ENCODE results near the gene PPP1R9B.

Gene PPP1R9B

GRCh38 chr17:50143461-50144176 lies 6.9 kb downstream of the PPP1R9B start:
- DNase-seq (ENCODE audit: low read depth in 2 of 2): no peak

DNA sequence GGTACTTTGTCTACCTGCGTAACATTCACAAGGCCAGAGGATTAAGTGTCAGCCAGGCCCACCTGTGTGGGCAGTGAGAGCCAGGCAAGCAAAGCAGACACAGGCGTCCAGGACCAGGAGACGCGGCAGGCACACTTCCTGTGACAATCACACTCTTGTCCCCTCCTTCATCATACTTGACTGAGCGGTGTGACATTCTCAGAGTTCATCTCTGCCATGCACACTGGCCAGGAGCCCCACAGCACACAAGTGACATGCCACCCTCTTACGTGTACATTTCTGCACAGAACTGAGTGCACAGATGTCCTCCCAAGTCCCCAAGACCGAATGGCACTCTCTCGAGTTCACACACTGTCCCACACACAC lies 8.7 kb downstream of the PPP1R9B start:
- no peak for DNase-seq (ENCODE audit: low read depth in 2 of 2)

GRCh38 chr17:50141026-50141744 lies 9.3 kb downstream of the PPP1R9B start:
- no peak for DNase-seq (ENCODE audit: low read depth in 2 of 2)

GRCh38 chr17:50139950-50140885 lies 10.3 kb downstream of the PPP1R9B start:
- peak; percentile 63 to 78 for DNase-seq (ENCODE audit: low read depth in 2 of 2)

DNA sequence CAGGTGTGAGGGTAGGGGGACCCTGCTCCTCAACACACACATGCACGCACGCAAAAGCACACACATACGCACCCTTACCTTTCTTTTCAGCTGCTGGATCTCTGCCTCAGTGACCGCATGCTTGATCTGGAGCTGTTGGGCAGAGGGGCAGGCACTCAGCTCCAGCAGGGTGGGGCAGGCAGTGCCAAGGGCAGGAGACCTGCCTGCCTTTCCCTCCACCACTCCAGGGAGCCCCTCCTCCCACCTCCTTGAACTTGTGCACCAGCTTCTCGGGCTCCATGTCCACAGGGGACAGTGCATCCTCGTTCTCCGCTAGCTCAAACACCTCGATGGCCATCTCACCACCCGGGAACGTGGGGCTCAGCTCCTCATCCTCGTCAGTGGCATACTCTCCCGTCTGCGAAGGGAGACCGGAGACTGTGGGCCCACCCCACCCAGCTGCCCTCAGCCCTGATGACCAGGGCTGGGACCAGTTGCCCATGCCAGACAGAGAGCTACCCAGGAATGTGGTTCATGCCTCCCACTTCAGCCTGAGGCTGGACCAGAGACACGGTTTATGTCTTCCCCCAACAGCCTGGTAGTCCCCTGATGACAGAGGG lies 11.2 kb downstream of the PPP1R9B start:
- no peak for DNase-seq (ENCODE audit: low read depth in 2 of 2)

GRCh38 chr17:50137042-50137441 lies 13.4 kb downstream of the PPP1R9B start:
- no peak for DNase-seq (ENCODE audit: low read depth in 2 of 2)

DNA sequence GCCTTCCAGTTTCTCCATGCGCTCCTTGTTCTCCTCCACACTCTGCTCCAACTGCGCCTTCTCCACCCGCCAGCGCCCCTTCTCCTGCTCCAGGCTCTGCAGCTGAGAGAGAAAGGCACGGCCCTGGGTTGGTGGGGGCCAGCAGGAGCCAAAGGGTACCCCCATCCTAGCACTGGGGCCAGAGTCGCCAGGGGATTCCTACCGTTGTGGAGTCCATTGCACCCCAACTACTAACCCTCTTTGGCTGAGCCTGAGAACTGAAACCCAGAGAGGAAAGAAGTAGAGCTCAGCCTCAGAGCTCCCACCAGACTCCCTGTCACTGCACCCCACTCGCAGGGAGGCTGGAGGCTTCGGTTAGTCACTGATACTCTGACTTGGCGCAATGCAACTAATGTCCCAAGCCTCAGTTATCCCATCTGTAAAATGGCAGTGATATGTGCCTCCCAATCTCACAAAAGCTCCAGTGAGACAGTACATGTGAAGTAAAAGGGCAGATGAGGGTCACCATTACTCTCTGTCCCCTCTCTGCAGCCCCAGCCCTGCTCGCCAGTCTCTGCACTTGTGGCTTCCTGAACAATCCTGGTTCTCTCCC lies 14.3 kb downstream of the PPP1R9B start:
- no peak for DNase-seq (ENCODE audit: low read depth in 2 of 2)

DNA sequence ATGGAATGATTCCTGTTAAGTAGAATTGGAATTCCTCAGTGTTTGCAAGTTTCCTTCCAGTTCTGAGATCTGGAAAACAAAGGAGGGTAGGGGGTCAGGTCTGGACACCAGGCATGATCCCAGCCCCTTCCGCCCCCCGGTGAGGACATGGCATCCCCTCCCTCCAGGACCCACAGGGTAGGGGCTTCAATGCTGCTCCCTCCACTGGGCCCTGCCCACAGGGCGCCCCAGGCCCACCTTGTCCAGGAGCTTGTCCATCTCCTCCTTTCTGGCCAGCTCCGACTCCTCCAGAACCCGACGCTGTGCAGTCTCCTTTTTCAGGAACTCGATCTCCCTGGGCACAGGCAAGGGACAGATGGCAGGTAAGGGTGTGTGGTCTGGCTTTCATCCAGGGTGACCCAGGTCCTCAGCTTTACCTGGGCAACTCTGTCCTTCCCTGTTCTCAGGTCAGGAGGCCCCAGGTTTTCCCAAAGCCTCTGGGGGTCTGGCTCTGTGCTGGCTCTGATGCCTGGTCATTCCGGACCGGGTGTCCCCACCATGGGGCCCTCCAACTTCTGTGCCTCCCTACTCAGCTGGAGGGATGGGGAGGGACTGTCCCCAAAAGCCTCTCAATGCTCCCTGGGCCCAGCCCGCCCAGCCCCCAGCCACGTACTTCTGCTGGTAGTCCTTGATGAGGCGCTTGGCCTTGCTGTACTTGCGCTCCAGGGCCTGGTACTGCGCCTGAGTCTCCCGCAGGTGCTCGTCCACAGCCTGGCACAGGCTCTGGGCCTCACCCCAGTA lies 15.0 kb downstream of the PPP1R9B start:
- DNase-seq (ENCODE audit: low read depth in 2 of 2): no peak

GRCh38 chr17:50134206-50135110 lies 16.0 kb downstream of the PPP1R9B start:
- DNase-seq (ENCODE audit: low read depth in 2 of 2): no peak

GRCh38 chr17:50133769-50134099 lies 16.7 kb downstream of the PPP1R9B start:
- DNase-seq (ENCODE audit: low read depth in 2 of 2): no peak

- DNase-seq (ENCODE audit: low read depth in 2 of 2): no peak
Observed at GRCh38 chr17:50133028-50133768, 17.3 kb downstream of the PPP1R9B start.

DNA sequence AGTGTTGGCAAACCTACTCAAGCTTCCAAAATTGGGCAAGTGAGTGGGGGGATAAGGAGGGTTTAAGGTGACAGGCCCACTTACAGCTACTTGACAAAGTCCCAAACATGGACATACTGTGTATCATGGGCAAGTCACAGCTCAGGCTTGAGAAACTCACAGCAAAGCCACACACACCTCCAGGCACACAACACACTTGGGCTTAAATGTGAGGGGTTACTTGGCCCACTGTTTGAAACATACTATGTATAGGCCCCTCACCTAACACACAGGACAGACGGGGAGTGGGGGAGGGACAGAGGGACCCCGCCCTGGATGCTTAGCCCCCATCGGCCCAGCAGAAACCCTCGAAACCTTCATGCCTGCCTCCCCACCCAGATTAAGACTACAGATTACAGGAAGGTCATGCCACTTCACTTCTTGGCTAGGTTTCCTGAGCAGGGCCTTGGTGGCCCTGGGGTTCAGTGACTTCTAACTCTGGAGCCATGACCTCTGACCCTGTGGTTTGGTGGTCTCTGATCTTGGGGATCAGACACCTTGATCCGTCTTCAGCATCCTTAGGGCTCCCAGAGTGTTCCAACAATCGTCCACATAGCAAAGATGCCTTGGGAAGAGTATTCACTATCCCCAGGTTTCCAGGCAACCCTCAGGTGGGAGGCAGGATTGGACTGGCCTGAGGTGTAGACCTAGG lies 18.2 kb downstream of the PPP1R9B start:
- no peak for DNase-seq (ENCODE audit: low read depth in 2 of 2)

- DNase-seq (ENCODE audit: low read depth in 2 of 2): no peak
Observed at GRCh38 chr17:50130559-50131305, 19.7 kb downstream of the PPP1R9B start.

- DNase-seq (ENCODE audit: low read depth in 2 of 2): no peak
Observed at GRCh38 chr17:50129728-50130558, 20.5 kb downstream of the PPP1R9B start, which contains the start of gene SAMD14. TSS of gene SAMD14 (minus strand) at chr17:50130160. CDS start at chr17:50124959, 5,201 bp downstream.

DNA sequence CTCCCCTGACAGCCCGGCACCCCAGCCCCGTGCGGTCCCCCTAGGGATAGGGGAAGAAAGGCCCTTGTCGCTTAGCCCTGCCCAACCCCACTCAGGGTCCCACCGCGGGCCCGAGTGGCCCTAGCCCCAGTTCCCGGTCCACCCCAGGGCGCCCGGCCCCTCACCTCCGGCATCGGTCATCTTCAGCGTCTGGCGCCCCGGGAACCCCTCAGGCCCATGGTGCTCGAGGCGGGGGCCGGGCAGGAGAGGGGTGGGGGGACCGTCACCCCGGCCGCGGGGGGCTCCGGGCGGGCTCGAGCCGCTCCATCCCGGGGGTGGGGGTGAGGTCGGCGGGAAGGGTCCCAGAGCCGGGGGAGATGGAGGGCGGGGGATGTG lies 21.1 kb downstream of the PPP1R9B start:
- DNase-seq (ENCODE audit: low read depth in 2 of 2): no peak

DNA sequence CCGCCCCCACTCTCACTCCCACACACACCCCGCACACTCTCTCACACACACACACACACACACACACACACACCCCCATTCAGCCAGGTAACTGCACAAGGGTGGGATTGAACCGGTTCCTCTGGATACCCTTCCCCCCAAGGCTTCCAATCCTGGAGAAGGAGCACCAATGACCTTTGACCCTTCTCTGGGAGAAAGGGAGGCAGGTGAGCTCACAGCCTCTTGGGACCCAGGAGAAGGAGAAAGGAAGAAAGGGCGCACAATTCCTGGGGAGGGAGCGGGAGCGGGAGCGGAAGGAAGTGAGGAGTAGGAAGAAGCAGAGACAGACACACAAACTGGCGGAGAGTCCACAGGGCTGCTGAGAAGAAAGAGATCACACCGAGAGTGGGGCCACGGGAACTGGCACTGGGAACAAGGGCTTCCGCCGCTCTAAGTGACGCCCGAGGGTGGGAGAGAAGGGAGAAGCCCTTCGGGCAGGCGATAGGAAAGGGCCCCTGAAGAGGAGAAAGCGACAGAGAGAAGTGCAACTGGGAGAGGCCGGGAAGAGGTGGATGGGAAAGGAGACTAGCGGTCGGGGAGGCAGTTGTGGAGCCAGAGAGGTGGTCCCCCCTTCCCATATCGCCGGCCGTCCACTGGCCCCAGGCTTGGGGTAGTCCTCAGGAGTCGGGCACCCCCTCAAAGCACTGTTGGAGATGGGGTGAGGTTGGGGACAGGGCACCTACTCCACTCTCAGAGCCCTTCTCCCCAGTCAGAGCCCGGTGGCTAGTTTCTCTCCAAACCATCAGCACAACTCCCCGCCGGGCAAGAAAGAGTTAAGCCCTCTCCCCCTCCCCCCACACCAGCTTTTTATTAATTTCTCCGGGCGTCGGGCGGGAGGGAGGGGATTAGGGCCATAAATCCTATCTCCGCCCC lies 21.8 kb downstream of the PPP1R9B start:
- DNase-seq (ENCODE audit: low read depth in 2 of 2): no peak

Data from stimulated activated CD4-positive, alpha-beta T cell treated with anti-CD3 and anti-CD28 coated beads, Interleukin-12 subunit alpha, Interleukin-12 subunit beta, amount 100 ng/mL, for 24 hours (primary cell).